Ovary (tissue), 9 donors: ENCODE measurements around the gene MPHOSPH8. TPM values are rescaled to one million over a fixed set of nuclear protein-coding genes. Genes with fewer than 3 reads are reported as not detected.
"Not testable (repeated sequence)": the region's sequence is repeated elsewhere in the genome, so short reads cannot be mapped to it uniquely, and the experiment has no call there.

Experiments
- DNase-seq, 5 donors: peaks; one replicate each; pipeline ENCODE4 v3.0.0-alpha.2; 2019 to 2020
- H3K27ac ChIP-seq, 2 donors: fragments of 200-600 bp; one replicate each; pipeline versions ENCODE4 v1.5.1 to v1.8.0; 2019 to 2022
- H3K27me3 ChIP-seq: fragments of 200-600 bp; one replicate; pipeline ENCODE4 v1.8.0; 2022
- H3K36me3 ChIP-seq: fragments of 200-600 bp; sonication (generic); one replicate; pipeline ENCODE4 v1.5.1; 2019
- H3K4me1 ChIP-seq: one replicate; pipeline ENCODE4 v1.8.1; 2013; ENCODE audit warnings: mild to moderate bottlenecking, moderate library complexity; ENCODE audit not compliant: insufficient read depth
- H3K4me3 ChIP-seq: fragments of 200-600 bp; sonication (generic); one replicate; pipeline ENCODE4 v1.5.1; 2017
- H3K9me3 ChIP-seq, 2 donors: fragments of 200-600 bp in 1 of 2; sonication (generic) in 1 of 2; one replicate each; pipeline versions ENCODE4 v1.5.1 to v1.8.1; 2013 to 2019; ENCODE audit warnings: mild to moderate bottlenecking in 1 of 2, moderate library complexity in 1 of 2
- EP300 ChIP-seq: sonication (generic); formaldehyde crosslinking; IDR thresholded peaks from one replicate; pipeline ENCODE4 v1.6.1; 2017; ENCODE audit warnings: antibody characterized with exemption
- POLR2A ChIP-seq: fragments of 450-650 bp; IDR thresholded peaks from one replicate; pipeline ENCODE4 v1.6.1; 2017; ENCODE audit warnings: antibody characterized with exemption, mild to moderate bottlenecking, moderate library complexity
- WGBS, 3 donors: extraction: QIAGEN DNeasy Blood & Tissue Kit in 1 of 3; methylation state at CpG; one replicate each; pipeline versions ENCODE4 v1.1.5 to v1.1.7; 2013 to 2017; 5-methylcytosine and 5-hydroxymethylcytosine counted together
- intact Hi-C, 4 donors: fragments of 100-400 bp; cut with DNase I; formaldehyde crosslinking; loops; one replicate each; pipeline versions ENCODE4 v1.11.0 to v1.15.1; 2022 to 2023
- polyA plus RNA-seq, 2 donors: library from polyadenylated mRNA; stranded (reverse); fragments of 200-250 nt in 1 of 2; fragments of 350-450 nt in 1 of 2; fragmentation: Illumina TruSeq in 1 of 2; extraction: RNeasy Lipid Tissue Mini Kit (QIAGEN cat#74804) in 1 of 2; gene quantifications; one replicate each; pipeline ENCODE4 v1.2.3, GENCODE V29; 2013 to 2014
- total RNA-seq, 7 donors: library from RNA; depleted of rRNA in 2 of 7; stranded (reverse); fragments of >200 nt in 2 of 7; fragmentation: NEBNext Ultra II Directional in 3 of 7; extraction: Animal tissue kit (Norgen Biotek cat#: 25700) in 3 of 7; gene quantifications; one replicate each; pipeline versions ENCODE4 v1.1.0 to v1.2.4, GENCODE V29; 2016 to 2023
- TF ChIP-seq, protein P1 (sequence below), 3 donors: fragments of 450-650 bp in 2 of 3; fragments of 200-600 bp in 1 of 3; IDR thresholded peaks; one replicate each; pipeline versions ENCODE4 v1.5.1 to v1.8.0; 2016 to 2022; ENCODE audit warnings: antibody characterized with exemption in 3 of 3, mild to moderate bottlenecking in 1 of 3
- donor health status: DM: no; HTN: no; CAD: no; lungs with moderate emphysema.
- donor health status: DM: no; HTN: no; CAD: no.
- donor health status: Bipolar disorder and iron deficiency.
- donor health status: DM: yes; HTN: yes; CAD: no.
- donor health status: DM: no; HTN: no; CAD: no.
- donor health status: DM: yes; HTN: yes; CAD: no.

Gene MPHOSPH8
- total and polyA plus RNA-seq, 9 donors, result 32.9 to 58.4 (median 39.2) TPM

DNA sequence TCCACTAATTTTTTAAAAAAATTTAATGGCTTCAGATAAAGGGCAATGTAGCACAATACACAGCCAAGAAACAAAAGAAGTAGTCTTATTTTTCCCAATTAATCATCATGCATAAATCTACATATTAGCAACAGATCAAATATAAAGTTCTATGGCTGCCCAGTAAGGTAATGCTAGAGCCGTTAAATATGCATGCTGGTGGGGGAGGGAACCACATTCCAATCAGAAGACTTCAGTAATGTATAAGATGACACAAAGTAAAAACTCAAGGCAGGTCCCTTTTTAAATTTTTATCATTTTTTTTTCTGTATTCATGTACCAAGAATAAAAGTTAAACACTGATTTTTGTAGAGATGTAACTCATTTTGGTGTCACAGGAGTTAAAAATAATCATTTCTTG is 62.0 kb downstream of the MPHOSPH8 start:
- H3K27ac ChIP-seq, result no peak overlapping the region
- intact Hi-C loops, result no loop called here
- no peaks in the 10 kb centered on the region for H3K9me3 ChIP-seq
- H3K36me3 ChIP-seq, result no peaks in the 10 kb centered on the region
- DNase-seq, result no peak
- WGBS, 3 donors, result 62 to 65% (median 64%) methylated on average over 1 of the region's 1 CpG
- no peaks in the 10 kb centered on the region for H3K27me3 ChIP-seq
- H3K4me3 ChIP-seq, result no peak overlapping the region
- no peak for TF ChIP-seq EP300
- TF ChIP-seq, protein P1, sequence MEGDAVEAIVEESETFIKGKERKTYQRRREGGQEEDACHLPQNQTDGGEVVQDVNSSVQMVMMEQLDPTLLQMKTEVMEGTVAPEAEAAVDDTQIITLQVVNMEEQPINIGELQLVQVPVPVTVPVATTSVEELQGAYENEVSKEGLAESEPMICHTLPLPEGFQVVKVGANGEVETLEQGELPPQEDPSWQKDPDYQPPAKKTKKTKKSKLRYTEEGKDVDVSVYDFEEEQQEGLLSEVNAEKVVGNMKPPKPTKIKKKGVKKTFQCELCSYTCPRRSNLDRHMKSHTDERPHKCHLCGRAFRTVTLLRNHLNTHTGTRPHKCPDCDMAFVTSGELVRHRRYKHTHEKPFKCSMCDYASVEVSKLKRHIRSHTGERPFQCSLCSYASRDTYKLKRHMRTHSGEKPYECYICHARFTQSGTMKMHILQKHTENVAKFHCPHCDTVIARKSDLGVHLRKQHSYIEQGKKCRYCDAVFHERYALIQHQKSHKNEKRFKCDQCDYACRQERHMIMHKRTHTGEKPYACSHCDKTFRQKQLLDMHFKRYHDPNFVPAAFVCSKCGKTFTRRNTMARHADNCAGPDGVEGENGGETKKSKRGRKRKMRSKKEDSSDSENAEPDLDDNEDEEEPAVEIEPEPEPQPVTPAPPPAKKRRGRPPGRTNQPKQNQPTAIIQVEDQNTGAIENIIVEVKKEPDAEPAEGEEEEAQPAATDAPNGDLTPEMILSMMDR (IDR thresholded peaks at IDR 0.05), result no peak
- TF ChIP-seq POLR2A, result no peak
- no peaks in the 10 kb centered on the region for H3K4me1 ChIP-seq

DNA sequence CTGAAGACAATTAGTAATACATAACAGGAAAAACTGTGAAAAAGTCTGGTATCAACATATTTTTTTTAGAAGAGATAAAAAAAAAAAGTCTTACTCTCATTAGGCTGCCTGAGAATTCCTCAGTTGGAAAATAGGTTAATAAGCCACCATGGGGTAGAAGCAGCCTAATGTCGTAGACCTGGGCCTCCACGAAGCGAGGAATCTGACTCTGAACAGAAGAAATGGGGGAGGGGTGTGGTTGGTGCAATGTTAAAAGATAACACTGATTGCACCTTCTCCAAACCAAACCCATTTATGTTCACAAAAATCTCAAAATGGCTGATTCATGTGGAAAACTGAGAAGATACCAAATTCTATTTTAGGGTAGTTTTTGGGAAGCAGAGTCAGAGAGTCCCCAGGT is 62.4 kb downstream of the MPHOSPH8 start:
- DNase-seq, result no peak
- WGBS, 3 donors, result 59 to 70% (median 67%) methylated on average over 3 of the region's 3 CpGs
- no peaks in the 10 kb centered on the region for H3K9me3 ChIP-seq
- H3K27me3 ChIP-seq, result no peaks in the 10 kb centered on the region
- no peak overlapping the region for H3K4me3 ChIP-seq
- H3K36me3 ChIP-seq, result no peaks in the 10 kb centered on the region
- TF ChIP-seq POLR2A (no peak), EP300 (no peak)
- TF ChIP-seq, protein P1 (IDR thresholded peaks at IDR 0.05), result no peak
- H3K27ac ChIP-seq, result no peak overlapping the region
- H3K4me1 ChIP-seq, result no peaks in the 10 kb centered on the region
- intact Hi-C loops, result no loop called here

DNA sequence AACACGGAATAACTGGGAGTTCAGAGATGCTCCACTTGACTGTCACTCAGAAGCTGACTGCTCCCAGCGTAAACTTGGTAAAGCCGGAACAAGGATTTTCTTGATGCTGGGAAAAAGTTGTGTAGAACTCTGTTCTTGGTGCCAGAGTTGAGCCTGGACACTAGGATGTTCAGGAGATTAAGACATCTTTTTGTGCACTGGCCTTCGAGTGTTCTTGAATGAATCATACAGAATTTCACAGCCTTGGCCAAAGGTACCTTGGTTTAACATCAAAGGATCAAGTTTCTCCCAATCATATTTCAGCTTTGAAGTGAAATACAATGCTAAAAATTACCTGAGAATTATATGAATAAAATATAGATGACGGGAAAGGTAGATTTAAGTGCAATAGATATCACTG is 67.5 kb downstream of the MPHOSPH8 start:
- 85 to 92% (median 85%) methylated on average over 3 of the region's 5 CpGs for WGBS, 3 donors
- intact Hi-C loops, H3K27me3 ChIP-seq, H3K4me3 ChIP-seq, H3K4me1 ChIP-seq, H3K27ac ChIP-seq, H3K9me3 ChIP-seq, H3K36me3 ChIP-seq, DNase-seq: not testable (repeated sequence)

DNA sequence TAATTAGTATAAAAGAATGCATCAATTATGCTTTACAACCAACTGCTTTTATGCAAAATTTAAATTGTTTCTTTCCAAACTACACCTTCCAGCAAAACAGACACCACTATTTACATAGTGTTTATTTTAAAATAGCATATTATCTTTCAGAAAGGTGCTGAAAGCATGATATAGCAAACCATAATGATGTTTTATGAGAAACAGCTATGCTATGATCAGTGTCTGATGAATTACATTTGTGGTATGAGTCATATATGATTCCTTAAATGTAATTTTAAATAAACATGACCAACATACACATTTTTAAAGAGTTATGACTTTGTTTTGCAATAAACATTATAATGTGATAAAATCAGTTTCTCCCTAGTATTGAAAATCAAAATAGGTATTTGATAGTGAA is 68.2 kb downstream of the MPHOSPH8 start:
- H3K4me3 ChIP-seq, H3K36me3 ChIP-seq, H3K4me1 ChIP-seq, H3K27me3 ChIP-seq, intact Hi-C loops, H3K27ac ChIP-seq, H3K9me3 ChIP-seq, DNase-seq: not testable (repeated sequence)

DNA sequence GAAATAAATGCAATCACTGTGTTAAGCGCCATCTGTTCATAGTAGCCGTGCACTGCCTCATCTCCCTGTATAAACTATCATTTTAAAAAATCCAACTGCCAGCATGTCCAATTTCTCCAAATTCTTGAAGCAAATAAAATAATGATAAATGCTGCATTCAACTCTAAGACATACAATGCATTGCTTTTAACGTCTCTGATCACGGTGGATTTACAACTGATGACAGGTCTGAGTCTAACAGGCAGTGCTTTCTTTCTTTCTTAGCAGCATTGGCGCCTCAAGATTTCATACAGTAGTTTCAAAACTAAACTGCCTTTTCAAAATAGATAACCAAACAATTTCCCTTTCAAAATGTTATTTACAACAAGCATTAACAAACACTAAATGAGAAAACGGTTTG is 70.8 kb downstream of the MPHOSPH8 start:
- DNase-seq, H3K4me1 ChIP-seq, H3K27ac ChIP-seq, H3K9me3 ChIP-seq, H3K4me3 ChIP-seq, intact Hi-C loops, H3K36me3 ChIP-seq, H3K27me3 ChIP-seq: not testable (repeated sequence)
- 79 to 86% (median 80%) methylated on average over 6 of the region's 6 CpGs for WGBS, 3 donors

DNA sequence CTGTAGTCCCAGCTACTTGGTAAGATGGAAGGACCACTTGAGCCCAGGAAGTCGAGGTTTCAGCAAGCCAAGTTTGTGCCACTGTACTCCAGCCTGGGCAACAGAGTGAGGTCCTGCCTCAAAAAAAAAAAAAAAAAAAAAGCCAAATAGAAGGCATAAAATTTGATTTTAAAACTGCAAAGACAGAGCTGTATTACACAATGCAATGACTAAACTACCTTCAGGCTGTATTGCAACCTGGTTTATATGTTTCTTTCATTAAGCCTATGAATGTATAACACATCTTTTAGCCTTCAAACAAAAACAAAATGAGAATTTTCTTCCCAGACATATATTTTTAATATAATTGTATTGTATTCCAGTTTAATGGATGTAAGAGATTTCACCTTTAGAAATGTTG is 75.6 kb downstream of the MPHOSPH8 start:
- H3K9me3 ChIP-seq, H3K36me3 ChIP-seq, DNase-seq, H3K27ac ChIP-seq, H3K4me3 ChIP-seq, H3K27me3 ChIP-seq, H3K4me1 ChIP-seq, intact Hi-C loops: not testable (repeated sequence)
- WGBS, 3 donors, result 96 to 100% (median 100%) methylated on average over 1 of the region's 1 CpG

GRCh38 chr13:19709782-19710181 is 76.3 kb downstream of the MPHOSPH8 start:
- H3K4me1 ChIP-seq, H3K9me3 ChIP-seq, H3K4me3 ChIP-seq, H3K27ac ChIP-seq, H3K27me3 ChIP-seq, intact Hi-C loops, H3K36me3 ChIP-seq, DNase-seq: not testable (repeated sequence)
